GM18507 (cell line): Measurements from ENCODE around the gene UFC1.

Experiments
- DNase-seq: peaks from one replicate; pipeline ENCODE4 v3.0.0; 2011; ENCODE audit warnings: low read depth; ENCODE audit not compliant: insufficient read length; ENCODE audit errors: extremely low spot score
- FAIRE-seq: peaks from 2 replicates; lab custom pipeline; 2011; peaks lifted over from hg19 to GRCh38; lab: Jason Lieb, UNC

The UFC1 gene

GRCh38 chr1:161165742-161166668, 12.2 kb downstream of the UFC1 start, which contains the start of gene PPOX:
Gene PPOX, plus strand, starts transcription at chr1:161166426. Its CDS starts 422 bp downstream, at chr1:161166848.
- peak; percentile 98 for FAIRE-seq
- DNase-seq, result peak; percentile 79

GRCh38 chr1:161166669-161167548, 13.1 kb downstream of the UFC1 start:
- no peak for DNase-seq

GRCh38 chr1:161168906-161169305, 15.1 kb downstream of the UFC1 start:
- FAIRE-seq (no peak), DNase-seq (no peak)

More at GRCh38 chr1:161166669-161167548, 13.1 kb downstream of the UFC1 start:
- FAIRE-seq, result no peak

- FAIRE-seq, result no peak
- no peak for DNase-seq
Observed at GRCh38 chr1:161171191-161171590, 17.4 kb downstream of the UFC1 start.

GRCh38 chr1:161171696-161172095, 17.9 kb downstream of the UFC1 start:
- no peak for FAIRE-seq

GRCh38 chr1:161172349-161172748, 18.6 kb downstream of the UFC1 start:
- DNase-seq (no peak), FAIRE-seq (no peak)

More at GRCh38 chr1:161171696-161172095, 17.9 kb downstream of the UFC1 start:
- DNase-seq, result no peak

- FAIRE-seq, result no peak
- DNase-seq, result no peak
Observed at GRCh38 chr1:161172776-161173376, 19.1 kb downstream of the UFC1 start.

GRCh38 chr1:161173711-161174110, 19.9 kb downstream of the UFC1 start:
- DNase-seq, result no peak
- FAIRE-seq, result no peak

- FAIRE-seq (no peak), DNase-seq (no peak)
Observed at GRCh38 chr1:161174911-161175310, 21.1 kb downstream of the UFC1 start.

GRCh38 chr1:161175771-161176453, 22.1 kb downstream of the UFC1 start:
- DNase-seq (no peak), FAIRE-seq (peak; percentile 49)

- FAIRE-seq, result no peak
Observed at GRCh38 chr1:161176468-161177111, 22.8 kb downstream of the UFC1 start.

GRCh38 chr1:161177112-161177935, 23.5 kb downstream of the UFC1 start, which contains the start of gene B4GALT3:
Gene B4GALT3, minus strand, starts transcription at chr1:161177507. Its CDS starts 1,447 bp downstream, at chr1:161176060.
- DNase-seq, result peak; percentile 89
- FAIRE-seq, result peak; percentile 72

More at GRCh38 chr1:161176468-161177111, 22.8 kb downstream of the UFC1 start:
- DNase-seq, result no peak

- FAIRE-seq, result no peak
- no peak for DNase-seq
Observed at GRCh38 chr1:161177936-161178244, 24.1 kb downstream of the UFC1 start.

- FAIRE-seq (no peak), DNase-seq (no peak)
Observed at GRCh38 chr1:161179698-161180097, 25.9 kb downstream of the UFC1 start.

GRCh38 chr1:161180639-161181038, 26.9 kb downstream of the UFC1 start:
- DNase-seq, result no peak
- no peak for FAIRE-seq

- FAIRE-seq (peak; percentile 94), DNase-seq (peak; percentile 30)
Observed at GRCh38 chr1:161182214-161182613, 28.4 kb downstream of the UFC1 start.

- FAIRE-seq, result peak; percentile 98
- peak; percentile 75 for DNase-seq
Observed at GRCh38 chr1:161185282-161185682, 31.5 kb downstream of the UFC1 start.
